IPS-11a (cell line): Measurements from ENCODE around the gene CARMIL1.
"Not testable (repeated sequence)": the region's sequence is repeated elsewhere in the genome, so short reads cannot be mapped to it uniquely, and the experiment has no call there.

Source experiments
- H3K4me3 ChIP-seq: one replicate; pipeline ENCODE4 v1.5.1; 2013; ENCODE audit warnings: low read depth, low read length, control low read depth

Gene CARMIL1

DNA sequence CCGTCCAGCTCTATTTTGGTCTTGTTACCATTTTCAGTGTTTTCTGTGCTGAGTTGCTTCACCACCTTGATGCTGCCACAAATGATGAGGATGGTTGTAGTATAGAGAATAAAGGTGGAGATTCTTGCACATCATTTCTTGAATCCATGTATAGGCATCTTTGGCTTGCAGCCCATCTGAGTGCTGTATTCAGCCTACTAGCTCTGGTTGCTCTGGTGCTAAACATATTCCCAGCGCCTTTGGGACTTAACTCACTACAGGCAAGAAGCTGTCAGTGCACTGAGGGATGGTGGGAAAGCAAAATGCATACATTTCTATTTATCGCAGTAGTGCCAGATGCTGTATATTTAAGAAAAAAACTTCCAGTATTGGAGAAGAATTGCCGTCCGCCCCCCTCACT is 86.0 kb downstream of the CARMIL1 start:
- H3K4me3 ChIP-seq, result no peak overlapping the region

DNA sequence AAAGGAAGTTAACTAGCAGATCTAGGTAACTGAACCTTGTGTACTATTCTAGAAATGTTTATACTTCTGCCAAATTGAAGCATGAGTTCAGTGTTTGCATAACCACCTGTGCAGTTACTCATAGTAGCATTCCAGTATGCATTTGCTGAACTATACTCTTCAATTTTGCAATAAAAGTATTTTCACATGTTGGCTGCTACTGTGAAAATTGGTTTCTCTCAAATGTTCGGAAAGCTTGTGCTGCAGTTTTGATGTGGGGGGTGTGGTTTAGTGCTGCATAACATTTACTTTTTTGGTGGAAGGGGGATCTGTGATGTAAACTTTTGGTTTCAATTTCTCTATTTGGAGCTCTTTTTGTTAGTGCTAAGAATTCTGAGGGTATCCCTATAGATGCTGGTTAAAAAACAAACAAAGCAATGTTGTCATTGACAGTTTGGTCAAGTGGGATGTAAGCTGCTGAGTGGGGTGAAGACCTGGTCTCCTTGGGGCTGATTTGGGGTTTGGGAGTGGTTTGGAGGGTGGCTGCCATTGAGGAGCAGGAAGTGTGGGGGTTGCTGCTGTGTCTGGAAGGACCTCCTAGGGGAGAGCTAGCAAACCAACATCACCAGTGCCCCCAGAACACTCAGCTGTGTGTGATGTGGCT is 87.8 kb downstream of the CARMIL1 start:
- H3K4me3 ChIP-seq, result no peak overlapping the region

DNA sequence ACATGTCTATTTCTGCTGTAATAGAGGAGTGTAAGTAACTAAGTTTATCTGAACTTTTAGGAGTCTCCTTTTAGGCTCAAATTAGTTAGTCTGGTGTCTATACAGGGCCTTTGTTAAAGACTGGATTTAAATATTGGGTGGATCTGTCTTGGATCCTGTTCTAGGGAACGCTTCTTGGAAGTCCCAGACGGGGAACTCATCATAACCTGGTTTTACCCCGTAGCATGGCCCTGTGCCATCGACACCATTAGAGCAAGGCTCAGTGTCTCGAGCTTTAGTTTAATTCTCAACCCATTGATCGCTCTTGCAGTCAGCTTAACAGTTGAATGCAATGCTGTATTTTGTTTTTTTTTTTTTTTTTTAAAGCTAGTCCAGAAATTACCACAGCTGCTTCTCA is 89.9 kb downstream of the CARMIL1 start:
- H3K4me3 ChIP-seq, result no peak overlapping the region

- no peak overlapping the region for H3K4me3 ChIP-seq
Measured at GRCh38 chr6:25369433-25370177, 90.4 kb downstream of the CARMIL1 start.

- H3K4me3 ChIP-seq, result no peak overlapping the region
Measured at GRCh38 chr6:25370178-25371036, 91.2 kb downstream of the CARMIL1 start.

GRCh38 chr6:25371037-25371347 is 91.8 kb downstream of the CARMIL1 start:
- no peak overlapping the region for H3K4me3 ChIP-seq

DNA sequence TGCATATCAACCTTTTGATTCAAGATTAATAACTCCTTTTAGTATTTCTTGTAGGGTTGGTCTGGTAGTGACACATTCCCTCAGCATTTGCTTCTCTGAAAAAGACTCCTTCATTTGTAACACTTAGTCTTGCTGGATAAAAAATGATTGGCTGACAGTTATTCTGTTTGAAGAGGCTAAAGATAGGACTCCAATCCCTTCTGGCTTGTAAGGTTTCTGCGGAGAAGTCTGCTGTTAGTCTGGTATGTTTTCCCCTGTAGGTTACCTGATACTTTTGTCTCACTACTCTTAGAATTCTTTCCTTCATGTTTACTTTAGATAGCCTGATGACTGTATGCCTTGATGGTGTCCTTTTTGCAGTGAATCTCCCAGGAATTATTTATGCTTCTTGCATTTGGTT is 96.0 kb downstream of the CARMIL1 start:
- no peak overlapping the region for H3K4me3 ChIP-seq

GRCh38 chr6:25377664-25378063 is 98.5 kb downstream of the CARMIL1 start:
- H3K4me3 ChIP-seq, result no peak overlapping the region

DNA sequence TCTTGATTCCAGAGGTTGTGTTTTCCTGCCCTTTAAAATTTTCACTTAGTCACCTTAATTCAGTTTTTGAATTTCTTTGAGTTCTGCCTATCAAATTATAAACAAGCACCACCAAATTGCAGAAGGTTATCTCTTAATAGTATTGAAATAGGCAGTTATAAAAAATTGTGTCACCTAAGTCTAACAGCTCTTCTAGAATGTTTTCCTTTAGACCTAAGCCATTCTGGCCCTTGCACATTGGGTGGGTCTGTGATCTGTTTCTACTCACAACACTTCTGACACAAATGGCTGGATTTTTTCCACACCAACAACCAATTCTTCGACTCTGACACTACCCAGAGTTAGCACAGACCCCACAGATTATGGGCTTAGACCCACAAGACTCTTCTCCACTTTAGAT is 101.9 kb downstream of the CARMIL1 start:
- H3K4me3 ChIP-seq, result no peak overlapping the region

GRCh38 chr6:25382476-25382875 is 103.3 kb downstream of the CARMIL1 start:
- H3K4me3 ChIP-seq, result not testable (repeated sequence)

DNA sequence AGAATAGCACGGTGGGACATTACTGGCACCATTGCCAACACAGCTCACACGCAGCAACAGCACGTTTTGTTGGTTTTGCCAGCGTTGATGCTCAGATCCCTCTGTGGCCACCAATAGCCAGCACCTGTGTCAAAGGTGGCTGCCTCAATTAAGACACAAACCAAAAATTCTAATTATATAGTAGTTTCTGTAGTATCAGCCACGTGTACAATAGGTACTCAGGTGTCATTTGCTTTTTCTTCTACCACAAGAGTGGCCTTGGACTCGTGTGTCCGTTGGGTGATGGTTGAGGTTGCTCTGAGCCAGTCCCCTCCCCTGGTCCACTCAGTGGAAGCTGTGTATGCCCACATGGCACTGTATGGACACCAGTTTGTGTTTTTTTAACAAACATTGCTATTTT is 105.1 kb downstream of the CARMIL1 start:
- H3K4me3 ChIP-seq, result no peak overlapping the region

GRCh38 chr6:25384967-25385366 is 105.8 kb downstream of the CARMIL1 start:
- no peak overlapping the region for H3K4me3 ChIP-seq

DNA sequence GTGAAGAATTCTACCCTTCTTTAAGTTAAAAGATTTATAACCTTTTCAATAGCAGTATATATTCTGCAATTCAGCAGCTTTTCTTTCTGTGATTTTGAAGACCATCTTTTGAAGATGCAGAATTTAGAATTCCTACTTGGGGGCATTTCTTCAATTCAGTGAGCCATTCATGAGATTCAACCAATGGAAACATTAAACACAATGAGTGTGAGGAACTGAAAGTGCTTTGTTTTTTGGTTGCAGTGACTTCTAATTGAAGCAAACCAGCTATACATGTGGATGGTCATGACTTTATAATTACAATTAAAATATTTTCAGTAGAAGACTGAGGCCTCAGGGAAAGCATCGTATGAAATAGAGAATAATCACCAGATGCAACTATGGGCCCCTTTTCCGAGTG is 108.3 kb downstream of the CARMIL1 start:
- H3K4me3 ChIP-seq, result no peak overlapping the region

DNA sequence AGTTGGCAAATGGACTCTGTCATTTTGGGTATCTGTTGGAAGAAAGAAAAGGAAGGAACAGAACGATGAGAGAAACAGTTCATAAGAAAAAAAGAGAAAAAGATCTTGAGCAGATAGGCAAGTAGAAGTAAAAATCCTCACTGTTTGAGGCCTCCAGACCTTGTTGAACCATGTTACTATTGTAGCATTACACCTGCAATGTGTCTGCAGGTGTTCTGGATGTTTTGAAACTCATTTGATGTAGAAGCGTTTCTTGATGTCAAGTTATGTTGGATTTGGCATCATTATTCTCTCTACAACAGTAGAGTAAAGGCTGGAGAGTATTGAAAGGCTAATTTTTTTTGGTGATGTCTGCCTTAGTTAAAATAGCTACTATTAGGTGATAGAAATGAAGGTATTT is 108.7 kb downstream of the CARMIL1 start:
- H3K4me3 ChIP-seq, result no peak overlapping the region

DNA sequence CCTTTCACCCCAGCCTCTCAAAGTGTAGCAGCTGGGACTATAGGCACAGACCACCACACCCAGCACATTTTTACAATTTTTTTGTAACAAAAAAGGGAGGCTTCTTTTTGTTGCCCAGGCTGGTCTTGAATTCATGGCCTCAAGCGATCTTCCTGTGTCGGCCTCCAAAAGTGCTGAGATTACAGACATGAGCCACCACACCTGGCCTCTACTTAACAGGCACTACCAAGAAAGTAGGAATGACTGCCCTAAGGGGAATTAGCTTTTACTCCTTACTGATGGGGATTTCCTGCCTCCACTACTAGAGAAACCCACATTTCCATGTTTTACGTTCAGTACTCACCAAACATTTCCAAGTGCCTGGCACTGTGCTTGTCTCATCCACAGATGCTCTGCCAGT is 109.6 kb downstream of the CARMIL1 start:
- no peak overlapping the region for H3K4me3 ChIP-seq

DNA sequence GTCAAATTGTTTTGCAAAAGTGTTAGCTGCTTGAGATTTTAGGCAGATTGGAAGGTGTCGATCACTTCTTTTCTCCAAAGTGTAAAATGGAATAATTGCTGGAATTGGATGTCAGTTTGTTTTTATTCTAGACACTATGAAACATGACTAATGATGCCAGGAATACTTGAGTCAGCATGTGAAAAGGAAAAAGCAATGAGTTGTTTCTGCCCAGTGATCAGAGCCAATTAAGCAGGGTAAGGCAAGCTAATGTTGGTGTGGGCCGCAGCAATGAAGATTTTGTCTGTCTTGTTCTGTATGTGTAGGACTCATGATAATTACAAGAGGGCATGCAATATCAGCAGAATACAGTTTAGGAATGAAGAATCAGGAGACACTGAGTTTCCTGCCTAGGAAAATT is 110.3 kb downstream of the CARMIL1 start:
- no peak overlapping the region for H3K4me3 ChIP-seq

- no peak overlapping the region for H3K4me3 ChIP-seq
Measured at GRCh38 chr6:25392372-25392771, 113.2 kb downstream of the CARMIL1 start.

GRCh38 chr6:25395731-25396130 is 116.6 kb downstream of the CARMIL1 start:
- H3K4me3 ChIP-seq, result no peak overlapping the region

DNA sequence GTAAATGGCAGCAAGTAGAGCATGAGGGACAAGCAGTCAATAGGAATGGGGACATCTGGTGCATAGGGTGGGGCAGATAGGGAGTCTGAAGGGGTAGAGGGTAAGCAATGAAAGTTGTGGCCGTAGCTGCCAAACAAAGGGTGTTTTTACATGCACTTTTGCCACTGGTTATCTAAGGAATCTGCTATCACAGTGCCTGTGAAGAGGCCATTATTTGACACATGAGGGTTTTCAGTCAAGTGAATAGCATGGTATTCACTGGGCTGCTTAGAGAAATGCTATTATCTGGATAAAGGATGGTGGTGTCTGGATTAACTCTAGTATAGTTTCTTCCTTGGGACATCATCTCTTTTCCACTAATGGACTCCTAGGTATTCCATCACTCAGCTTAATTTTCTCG is 118.2 kb downstream of the CARMIL1 start:
- H3K4me3 ChIP-seq, result no peak overlapping the region

- no peak overlapping the region for H3K4me3 ChIP-seq
Measured at GRCh38 chr6:25399885-25400284, 120.7 kb downstream of the CARMIL1 start.

GRCh38 chr6:25401711-25402110 is 122.5 kb downstream of the CARMIL1 start:
- no peak overlapping the region for H3K4me3 ChIP-seq

- H3K4me3 ChIP-seq, result no peak overlapping the region
Measured at GRCh38 chr6:25402125-25402524, 123.0 kb downstream of the CARMIL1 start.
